Kidney epithelial cell (primary cell): ENCODE measurements around the gene SEMA3E. TPM values are rescaled to one million over a fixed set of nuclear protein-coding genes. Genes with fewer than 3 reads are reported as not detected.

Experiments used
- DNase-seq: peaks from one replicate; pipeline ENCODE4 v3.0.0-alpha.2; 2010; ENCODE audit warnings: low read depth
- H3K27me3 ChIP-seq: 2 replicates; pipeline ENCODE4 v1.6.0; 2011; ENCODE audit warnings: low read length; ENCODE audit not compliant: control insufficient read depth, insufficient read depth
- H3K36me3 ChIP-seq: 2 replicates; pipeline ENCODE4 v1.5.1; 2011; ENCODE audit warnings: low read length; ENCODE audit not compliant: control insufficient read depth, insufficient read depth
- H3K4me3 ChIP-seq: 2 replicates; pipeline ENCODE4 v1.5.1; 2011; ENCODE audit warnings: low read depth, mild to moderate bottlenecking, control low read depth, low read length
- total RNA-seq: library from RNA; depleted of rRNA; stranded (reverse); fragments of >200 nt; gene quantifications from 2 replicates; pipeline ENCODE4 v1.2.3, GENCODE V29; 2015
- TF ChIP-seq, protein P1 (sequence below): IDR thresholded peaks from 2 replicates; pipeline ENCODE4 v1.5.1; 2011; ENCODE audit warnings: mild to moderate bottlenecking, moderate library complexity, low read length, control low read depth, inconsistent platforms; ENCODE audit not compliant: insufficient read depth, poor library complexity, severe bottlenecking

Gene SEMA3E
- total RNA-seq, 1 donor from 2014 or later = not detected

DNA sequence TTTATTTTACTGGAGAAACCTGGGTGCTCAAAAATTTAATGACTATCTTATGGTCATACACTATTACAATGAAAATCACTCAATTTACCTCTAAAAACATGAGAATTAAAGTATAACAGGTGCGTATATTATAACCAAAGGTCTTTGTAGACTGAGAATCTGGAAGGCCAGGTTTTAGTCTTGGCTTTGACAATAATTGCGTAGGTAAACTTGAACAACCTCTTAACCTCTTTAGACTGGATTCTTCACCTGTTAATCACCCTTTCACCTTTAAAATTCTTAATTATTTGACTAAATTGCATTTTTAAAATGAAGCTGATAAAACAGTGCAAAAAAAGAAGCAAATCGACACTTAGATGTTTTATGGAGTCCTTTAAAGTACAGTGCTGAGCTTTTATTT lies 156.1 kb downstream of the SEMA3E start:
- H3K36me3 ChIP-seq = no peaks in the 10 kb centered on the region
- H3K27me3 ChIP-seq = no peaks in the 10 kb centered on the region
- no peak overlapping the region for H3K4me3 ChIP-seq
- no peak for DNase-seq
- TF ChIP-seq, protein P1, sequence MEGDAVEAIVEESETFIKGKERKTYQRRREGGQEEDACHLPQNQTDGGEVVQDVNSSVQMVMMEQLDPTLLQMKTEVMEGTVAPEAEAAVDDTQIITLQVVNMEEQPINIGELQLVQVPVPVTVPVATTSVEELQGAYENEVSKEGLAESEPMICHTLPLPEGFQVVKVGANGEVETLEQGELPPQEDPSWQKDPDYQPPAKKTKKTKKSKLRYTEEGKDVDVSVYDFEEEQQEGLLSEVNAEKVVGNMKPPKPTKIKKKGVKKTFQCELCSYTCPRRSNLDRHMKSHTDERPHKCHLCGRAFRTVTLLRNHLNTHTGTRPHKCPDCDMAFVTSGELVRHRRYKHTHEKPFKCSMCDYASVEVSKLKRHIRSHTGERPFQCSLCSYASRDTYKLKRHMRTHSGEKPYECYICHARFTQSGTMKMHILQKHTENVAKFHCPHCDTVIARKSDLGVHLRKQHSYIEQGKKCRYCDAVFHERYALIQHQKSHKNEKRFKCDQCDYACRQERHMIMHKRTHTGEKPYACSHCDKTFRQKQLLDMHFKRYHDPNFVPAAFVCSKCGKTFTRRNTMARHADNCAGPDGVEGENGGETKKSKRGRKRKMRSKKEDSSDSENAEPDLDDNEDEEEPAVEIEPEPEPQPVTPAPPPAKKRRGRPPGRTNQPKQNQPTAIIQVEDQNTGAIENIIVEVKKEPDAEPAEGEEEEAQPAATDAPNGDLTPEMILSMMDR = no peak

DNA sequence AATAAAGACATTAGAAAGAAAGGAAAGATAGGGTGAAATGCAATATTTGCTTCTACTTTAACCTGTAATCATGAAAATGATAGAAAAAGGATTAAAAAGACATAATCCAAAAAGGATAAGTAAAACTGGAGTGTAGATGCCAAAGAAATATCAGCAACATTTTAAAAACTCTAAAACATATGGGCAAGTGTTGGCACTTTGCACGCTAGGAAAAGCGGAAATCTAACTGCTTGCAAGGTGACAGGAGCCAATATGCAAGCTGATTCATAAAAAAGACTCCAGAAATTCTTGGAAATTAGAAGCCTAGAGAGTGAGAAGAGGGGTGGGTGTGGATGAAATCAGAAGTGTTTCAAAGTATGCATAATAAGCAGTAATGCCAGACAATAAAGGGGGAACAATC lies 161.1 kb downstream of the SEMA3E start:
- Histone ChIP-seq H3K27me3 (no peaks in the 10 kb centered on the region), H3K36me3 (no peaks in the 10 kb centered on the region), H3K4me3 (no peak overlapping the region)
- DNase-seq = no peak
- TF ChIP-seq, protein P1 = no peak

DNA sequence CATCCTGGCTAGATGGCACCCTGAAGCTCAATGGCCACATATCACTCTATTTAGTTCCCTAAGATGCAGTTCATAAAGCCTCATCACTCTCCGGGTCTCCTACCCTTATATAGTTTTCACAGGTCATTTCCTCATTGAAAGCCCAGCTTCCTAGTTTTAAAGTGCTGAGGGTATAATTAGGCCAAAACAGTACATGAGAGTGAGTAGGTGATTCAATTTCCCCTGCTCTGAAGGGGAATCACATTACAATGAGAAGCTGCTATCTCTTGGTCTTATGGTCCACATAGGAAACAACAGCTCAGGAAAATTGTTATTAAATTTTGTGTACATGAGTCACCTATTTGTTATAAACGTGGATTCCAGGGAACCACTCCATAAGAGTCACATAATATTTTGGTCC lies 162.0 kb downstream of the SEMA3E start:
- TF ChIP-seq, protein P1 = no peak
- no peak for DNase-seq
- Histone ChIP-seq H3K4me3 (no peak overlapping the region), H3K27me3 (no peaks in the 10 kb centered on the region), H3K36me3 (no peaks in the 10 kb centered on the region)

DNA sequence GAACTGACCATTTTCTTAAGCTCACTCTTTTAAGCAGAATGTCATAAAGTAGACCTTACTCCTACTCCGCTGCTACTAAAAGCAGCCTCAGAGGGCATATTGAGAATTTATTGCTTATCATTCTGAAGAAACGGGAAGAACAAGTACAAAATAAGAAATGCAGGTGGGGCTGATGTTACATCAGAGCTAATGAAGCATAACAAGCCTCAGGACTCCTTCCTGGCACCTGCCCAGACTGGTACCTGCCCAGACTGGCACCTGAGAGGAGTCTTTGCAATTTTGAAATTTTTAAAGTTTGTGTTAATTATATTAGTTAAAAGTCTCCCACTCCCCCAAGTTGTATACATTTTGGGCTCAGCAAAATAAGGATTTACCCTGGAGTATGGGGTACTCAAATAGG lies 162.4 kb downstream of the SEMA3E start:
- no peaks in the 10 kb centered on the region for H3K36me3 ChIP-seq
- TF ChIP-seq, protein P1 = no peak
- H3K4me3 ChIP-seq = no peak overlapping the region
- DNase-seq = no peak
- H3K27me3 ChIP-seq = no peaks in the 10 kb centered on the region

DNA sequence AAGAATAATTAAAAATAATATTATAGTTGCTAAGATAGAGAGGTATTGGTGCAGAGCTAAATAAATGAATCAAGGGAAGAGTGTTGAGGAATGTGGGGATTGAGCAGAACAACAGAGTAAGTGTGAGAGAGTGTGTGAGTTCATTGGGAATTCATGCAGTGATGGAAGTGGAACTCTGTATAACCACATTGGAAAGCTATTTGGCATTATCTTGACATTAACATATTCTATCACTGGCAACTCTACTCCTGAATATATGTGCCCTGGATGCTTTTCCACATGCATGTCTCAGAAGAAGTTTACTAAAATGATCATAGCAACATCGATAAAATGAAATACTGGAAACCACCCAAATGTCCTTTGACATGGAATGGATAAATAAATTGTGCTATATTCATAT lies 164.1 kb downstream of the SEMA3E start:
- Histone ChIP-seq H3K27me3 (no peaks in the 10 kb centered on the region), H3K36me3 (no peaks in the 10 kb centered on the region), H3K4me3 (no peak overlapping the region)
- TF ChIP-seq, protein P1 = no peak
- DNase-seq = no peak

DNA sequence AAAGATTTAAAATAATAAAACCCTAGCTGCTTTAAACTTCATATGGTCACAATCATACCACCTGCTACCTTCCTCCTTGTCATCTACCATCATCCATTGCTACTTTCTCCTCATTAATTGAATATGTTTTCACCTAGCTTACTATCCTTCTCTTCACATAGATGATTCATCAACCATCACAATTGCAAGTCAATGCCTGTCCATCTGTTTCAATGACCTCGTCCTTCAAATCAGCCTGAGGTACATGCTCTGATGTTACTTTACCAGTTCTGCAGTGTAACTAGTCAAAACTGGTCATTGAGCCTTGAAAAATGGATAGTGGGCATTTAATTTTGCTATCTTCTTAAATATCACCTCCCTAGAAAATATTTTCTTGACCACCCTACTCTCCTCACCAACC lies 164.7 kb downstream of the SEMA3E start:
- Histone ChIP-seq H3K27me3 (no peaks in the 10 kb centered on the region), H3K36me3 (no peaks in the 10 kb centered on the region), H3K4me3 (no peak overlapping the region)
- TF ChIP-seq, protein P1 = no peak
- no peak for DNase-seq
